GM12873 (cell line): ENCODE data around the gene PDE11A.

Experiments
- TF ChIP-seq, protein P1 (sequence below): IDR thresholded peaks from 2 replicates; pipeline ENCODE4 v1.5.1; 2012; ENCODE audit warnings: low read depth, mild to moderate bottlenecking, moderate library complexity, low read length, control low read depth; ENCODE audit not compliant: insufficient read depth; ENCODE audit errors: missing control alignments

Gene PDE11A

DNA sequence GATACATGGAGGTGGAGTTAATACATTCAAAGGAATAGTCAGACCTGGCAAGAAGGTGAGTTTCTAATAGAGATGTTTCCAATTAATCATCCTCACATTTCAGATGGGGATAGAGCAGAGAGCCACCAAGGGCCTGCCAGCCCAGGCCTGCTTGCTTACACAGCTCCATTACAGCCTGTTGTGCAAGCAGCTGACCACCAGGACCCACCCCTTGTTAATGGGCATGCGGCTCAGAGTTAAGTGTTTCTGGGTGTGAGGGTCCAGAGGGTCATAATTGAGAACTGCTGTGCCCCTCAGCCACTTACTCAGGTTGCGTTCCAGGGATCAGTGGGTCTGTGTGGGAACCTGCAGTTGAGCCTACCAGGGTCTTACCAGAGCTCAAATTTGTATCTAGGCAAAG, 480.2 kb downstream of the PDE11A start:
- TF ChIP-seq, protein P1, sequence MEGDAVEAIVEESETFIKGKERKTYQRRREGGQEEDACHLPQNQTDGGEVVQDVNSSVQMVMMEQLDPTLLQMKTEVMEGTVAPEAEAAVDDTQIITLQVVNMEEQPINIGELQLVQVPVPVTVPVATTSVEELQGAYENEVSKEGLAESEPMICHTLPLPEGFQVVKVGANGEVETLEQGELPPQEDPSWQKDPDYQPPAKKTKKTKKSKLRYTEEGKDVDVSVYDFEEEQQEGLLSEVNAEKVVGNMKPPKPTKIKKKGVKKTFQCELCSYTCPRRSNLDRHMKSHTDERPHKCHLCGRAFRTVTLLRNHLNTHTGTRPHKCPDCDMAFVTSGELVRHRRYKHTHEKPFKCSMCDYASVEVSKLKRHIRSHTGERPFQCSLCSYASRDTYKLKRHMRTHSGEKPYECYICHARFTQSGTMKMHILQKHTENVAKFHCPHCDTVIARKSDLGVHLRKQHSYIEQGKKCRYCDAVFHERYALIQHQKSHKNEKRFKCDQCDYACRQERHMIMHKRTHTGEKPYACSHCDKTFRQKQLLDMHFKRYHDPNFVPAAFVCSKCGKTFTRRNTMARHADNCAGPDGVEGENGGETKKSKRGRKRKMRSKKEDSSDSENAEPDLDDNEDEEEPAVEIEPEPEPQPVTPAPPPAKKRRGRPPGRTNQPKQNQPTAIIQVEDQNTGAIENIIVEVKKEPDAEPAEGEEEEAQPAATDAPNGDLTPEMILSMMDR, result no peak

DNA sequence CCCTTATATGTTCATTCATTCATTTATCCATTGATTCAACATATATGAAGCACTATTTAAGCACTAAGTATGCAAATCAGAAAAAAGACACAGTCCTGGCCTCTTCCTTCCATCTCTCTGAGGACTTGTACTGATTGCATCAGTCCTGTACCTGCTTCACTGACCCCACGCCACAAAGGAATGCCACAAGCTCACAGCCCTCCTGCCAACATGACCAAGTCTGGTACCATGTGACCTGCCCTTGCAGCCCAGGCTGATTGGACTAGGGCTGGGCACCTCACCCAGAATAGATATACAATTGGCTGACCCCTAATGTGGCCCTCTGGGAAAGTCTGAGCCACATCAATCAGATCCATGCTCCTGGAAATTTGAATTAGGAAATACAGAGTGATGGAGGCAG, 483.4 kb downstream of the PDE11A start:
- TF ChIP-seq, protein P1, result no peak

DNA sequence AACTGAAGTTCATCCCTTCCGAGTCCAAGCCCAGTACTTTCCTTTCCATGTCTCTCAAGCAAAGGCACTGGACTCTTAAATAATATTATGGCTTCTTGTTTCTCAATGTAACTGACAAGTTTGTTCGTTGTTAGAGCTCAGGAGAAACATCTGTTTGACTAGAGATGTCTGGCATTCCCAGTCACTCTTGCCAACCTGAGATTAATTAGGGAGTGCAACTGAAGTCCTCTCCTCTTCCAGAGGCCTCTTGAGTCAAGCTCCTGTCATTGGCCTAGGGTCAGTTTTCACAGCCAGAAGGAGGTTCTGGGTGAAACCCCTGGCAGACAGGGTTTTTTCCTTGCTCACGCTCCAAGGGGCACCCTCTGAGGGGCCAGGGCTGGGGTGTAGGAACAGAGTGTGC, 483.9 kb downstream of the PDE11A start:
- TF ChIP-seq, protein P1, result no peak

DNA sequence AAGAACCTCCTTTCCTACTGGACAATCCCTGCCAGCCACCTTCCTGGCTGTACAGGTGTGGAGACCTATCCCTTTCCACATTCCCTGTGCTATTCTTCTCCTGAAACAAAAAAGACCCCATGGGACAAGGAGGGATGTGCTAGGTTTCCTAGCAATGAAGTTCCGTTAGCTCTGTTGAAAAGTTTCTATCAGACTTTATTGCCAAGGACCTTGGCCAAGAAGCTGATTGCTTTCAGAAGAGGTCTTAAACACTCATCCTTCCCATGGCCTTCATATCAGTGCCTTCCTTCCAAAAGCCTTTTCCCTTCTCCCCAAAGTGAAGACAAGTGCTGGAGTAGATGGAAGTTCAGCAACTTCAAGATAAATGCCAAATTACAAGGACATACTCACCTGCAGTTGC, 485.2 kb downstream of the PDE11A start:
- TF ChIP-seq, protein P1, result no peak

DNA sequence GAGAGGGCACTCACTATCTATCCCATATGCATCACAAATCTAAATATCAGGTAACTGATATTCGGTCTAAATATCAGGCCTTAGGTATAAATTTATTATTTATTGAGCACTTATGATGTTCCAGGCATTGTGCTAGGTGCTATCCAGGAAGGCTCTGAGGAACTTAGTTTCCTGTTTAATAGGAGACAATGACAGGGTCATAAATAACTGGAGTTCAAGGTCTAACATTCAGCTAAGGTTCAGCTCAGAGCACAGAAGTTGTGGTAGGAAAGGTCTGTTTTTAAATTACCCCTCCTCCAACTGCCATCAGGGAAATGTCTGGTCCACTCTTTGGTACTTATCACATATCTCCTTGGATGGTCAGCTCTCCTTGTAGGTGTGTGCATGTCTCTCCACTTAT, 486.4 kb downstream of the PDE11A start:
- TF ChIP-seq, protein P1, result no peak

DNA sequence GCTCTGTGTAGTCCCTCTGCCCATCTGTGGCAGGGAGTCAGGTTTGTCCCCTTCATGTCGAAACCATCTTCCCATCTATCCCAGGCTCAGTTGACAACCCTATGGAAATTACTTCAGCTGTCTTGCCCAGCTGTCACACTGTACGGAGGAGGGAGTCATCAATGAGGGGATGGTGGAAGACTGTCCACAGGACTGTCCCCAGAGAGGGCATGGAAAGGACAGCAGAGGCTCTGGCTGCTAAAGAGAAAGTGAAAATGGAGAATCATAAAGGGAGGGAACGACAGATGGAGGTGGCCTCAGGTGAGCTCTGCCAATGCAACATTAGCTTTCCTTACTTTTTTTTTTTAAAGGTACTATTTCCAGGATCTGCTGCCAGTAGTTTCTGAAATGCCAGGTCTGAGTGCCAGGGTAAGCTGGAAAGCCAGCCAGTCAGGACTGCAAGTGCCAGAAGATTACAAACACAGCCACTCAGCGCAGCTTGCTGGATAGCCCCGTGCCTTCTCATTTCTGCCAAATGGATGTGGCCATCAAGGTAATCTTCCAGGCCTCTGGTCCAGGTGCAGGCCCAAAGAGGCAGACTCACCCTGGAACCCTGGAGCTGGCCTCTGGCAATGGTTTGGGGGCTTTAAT, 487.2 kb downstream of the PDE11A start:
- TF ChIP-seq, protein P1, result no peak

DNA sequence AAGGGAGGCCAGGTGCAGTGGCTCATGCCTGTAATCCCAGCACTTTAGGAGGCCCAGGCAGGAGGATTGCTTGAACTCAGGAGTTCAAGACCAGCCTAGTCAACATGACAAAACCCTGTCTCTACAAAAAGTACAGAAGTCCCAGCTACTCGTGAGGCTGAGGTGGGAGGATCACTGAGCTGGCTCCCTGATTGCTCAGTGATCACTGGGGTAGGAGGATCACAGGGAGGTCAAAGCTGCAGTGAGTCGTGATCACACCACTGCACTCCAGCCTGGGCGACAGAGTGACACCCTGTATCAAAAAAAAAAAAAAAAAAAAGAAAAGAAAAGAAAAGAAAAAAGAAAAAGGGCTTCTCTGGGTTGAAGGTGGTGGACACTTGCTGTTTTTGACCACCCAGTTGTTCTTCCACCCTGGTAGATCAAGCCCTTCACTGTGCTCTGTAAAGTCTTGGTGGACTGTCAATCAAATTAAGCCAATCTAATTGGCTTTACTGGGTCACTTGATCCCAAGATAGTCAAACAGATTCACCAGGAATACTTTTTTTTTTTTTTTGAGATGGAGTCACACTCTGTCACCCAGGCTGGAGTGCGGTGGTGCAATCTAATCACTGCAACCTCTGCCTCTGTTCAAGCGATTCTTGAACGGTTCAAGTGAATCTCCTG, 488.4 kb downstream of the PDE11A start:
- TF ChIP-seq, protein P1, result no peak
